ENCODE results near the gene ME2. TPM values are rescaled to one million over a fixed set of nuclear protein-coding genes. Genes with fewer than 3 reads are reported as not detected.
"Not testable (repeated sequence)": the region's sequence is repeated elsewhere in the genome, so short reads cannot be mapped to it uniquely, and the experiment has no call there.

ME2 gene
- total RNA-seq, 1 donor from 2014 or later = 122 TPM

DNA sequence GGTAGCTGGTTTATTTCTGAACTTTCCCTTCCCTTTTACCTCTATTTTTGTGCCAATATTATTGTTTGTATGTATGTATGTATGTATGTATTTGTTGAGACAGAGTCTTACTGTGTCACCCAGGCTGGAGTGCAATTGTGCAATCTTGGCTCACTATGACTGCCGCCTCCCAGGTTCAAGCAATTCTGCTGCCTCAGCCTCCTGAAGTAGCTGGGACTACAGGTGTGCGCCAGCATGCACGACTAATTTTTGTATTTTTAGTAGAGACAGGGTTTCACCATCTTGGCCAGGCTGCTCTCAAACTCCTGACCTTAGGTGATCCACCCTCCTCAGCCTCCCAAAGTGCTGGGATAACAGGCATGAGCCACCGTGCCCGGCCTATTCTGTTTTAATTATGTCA lies 93.5 kb downstream of the ME2 start:
- H3K4me3 Mint-ChIP-seq; H3K27ac Mint-ChIP-seq; intact Hi-C loops (cut with micrococcal nuclease); H3K27me3 Mint-ChIP-seq (ENCODE audit: insufficient read depth); DNase-seq (ENCODE audit: low spot score): not testable (repeated sequence)
- H3K9me3 Mint-ChIP-seq = peaks cover 19% of the 10 kb centered on the region
- peaks cover 25% of the 10 kb centered on the region for H3K36me3 Mint-ChIP-seq (ENCODE audit: low read depth)
- H3K4me1 Mint-ChIP-seq (ENCODE audit: low read depth) = peaks cover 24% of the 10 kb centered on the region

GRCh38 chr18:50973367-50974126 lies 94.6 kb downstream of the ME2 start:
- no peak for DNase-seq (ENCODE audit: low spot score)
- Mint-ChIP-seq H3K36me3 (ENCODE audit: low read depth) (peaks cover 37% of the 10 kb centered on the region), H3K4me3 (no peak overlapping the region), H3K4me1 (ENCODE audit: low read depth) (peaks cover 22% of the 10 kb centered on the region), H3K27ac (peak overlapping the region; percentile 15), H3K27me3 (ENCODE audit: insufficient read depth) (no peaks in the 10 kb centered on the region), H3K9me3 (peaks cover 31% of the 10 kb centered on the region)
- intact Hi-C loops (cut with micrococcal nuclease) = no loop called here

DNA sequence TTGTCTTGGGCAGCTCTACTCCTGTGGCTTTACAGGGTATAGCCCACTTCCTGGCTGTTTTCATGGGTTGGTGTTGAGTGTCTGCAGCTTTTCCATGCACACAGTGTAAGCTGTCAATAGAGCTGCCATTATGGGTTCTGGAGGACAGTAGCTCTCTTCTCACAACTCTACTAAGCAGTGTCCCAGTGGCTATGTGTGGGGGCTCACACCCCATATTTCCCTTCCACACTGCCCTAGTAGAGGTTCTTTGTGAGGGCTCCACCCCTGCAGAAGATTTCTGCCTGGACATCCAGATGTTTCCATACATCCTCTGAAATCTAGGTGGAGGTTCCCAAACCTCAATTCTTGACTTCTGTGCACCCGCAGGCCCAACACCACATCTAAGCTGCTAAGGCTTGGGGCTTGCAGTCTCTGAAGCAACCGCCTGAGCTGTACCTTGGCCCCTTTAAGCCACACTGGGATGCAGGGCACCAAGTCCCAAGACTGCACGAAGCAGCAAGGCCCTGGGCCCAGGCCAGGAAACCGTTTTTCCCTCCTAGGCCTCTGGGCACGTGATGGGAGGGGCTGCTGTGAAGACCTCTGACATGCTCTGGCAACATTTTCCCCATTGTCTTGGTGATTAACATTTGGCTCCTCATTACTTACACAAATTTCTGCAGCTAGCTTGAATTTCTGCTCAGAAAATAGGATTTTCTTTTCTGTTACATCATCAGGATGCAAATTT lies 98.3 kb downstream of the ME2 start:
- Mint-ChIP-seq H3K27me3 (ENCODE audit: insufficient read depth) (no peaks in the 10 kb centered on the region), H3K27ac (no peak overlapping the region)

GRCh38 chr18:50981381-50981780 lies 102.5 kb downstream of the ME2 start:
- H3K9me3 Mint-ChIP-seq = peaks cover 25% of the 10 kb centered on the region
- DNase-seq (ENCODE audit: low spot score) = no peak
- intact Hi-C loops (cut with micrococcal nuclease) = no loop called here

More for the DNA sequence above, 98.3 kb downstream of the ME2 start:
- intact Hi-C loops (cut with micrococcal nuclease) = no loop called here
- peaks cover 34% of the 10 kb centered on the region for H3K9me3 Mint-ChIP-seq
- H3K36me3 Mint-ChIP-seq (ENCODE audit: low read depth) = peaks cover 36% of the 10 kb centered on the region
- DNase-seq (ENCODE audit: low spot score) = no peak
- peaks cover 5% of the 10 kb centered on the region for H3K4me1 Mint-ChIP-seq (ENCODE audit: low read depth)
- no peak overlapping the region for H3K4me3 Mint-ChIP-seq

GRCh38 chr18:50982086-50982801 lies 103.3 kb downstream of the ME2 start:
- peaks cover 16% of the 10 kb centered on the region for H3K9me3 Mint-ChIP-seq
- DNase-seq (ENCODE audit: low spot score) = no peak
- no peak overlapping the region for H3K4me3 Mint-ChIP-seq
- H3K27ac Mint-ChIP-seq = no peak overlapping the region
- H3K27me3 Mint-ChIP-seq (ENCODE audit: insufficient read depth) = no peaks in the 10 kb centered on the region
- peaks cover 19% of the 10 kb centered on the region for H3K36me3 Mint-ChIP-seq (ENCODE audit: low read depth)
- H3K4me1 Mint-ChIP-seq (ENCODE audit: low read depth) = no peaks in the 10 kb centered on the region
- intact Hi-C loops (cut with micrococcal nuclease) = no loop called here

More at GRCh38 chr18:50981381-50981780, 102.5 kb downstream of the ME2 start:
- Mint-ChIP-seq H3K36me3 (ENCODE audit: low read depth) (peaks cover 27% of the 10 kb centered on the region), H3K4me3 (no peak overlapping the region), H3K27ac (no peak overlapping the region), H3K4me1 (ENCODE audit: low read depth) (no peaks in the 10 kb centered on the region), H3K27me3 (ENCODE audit: insufficient read depth) (no peaks in the 10 kb centered on the region)

GRCh38 chr18:50982802-50983179 lies 103.9 kb downstream of the ME2 start:
- Mint-ChIP-seq H3K9me3 (peaks cover 11% of the 10 kb centered on the region), H3K4me1 (ENCODE audit: low read depth) (no peaks in the 10 kb centered on the region), H3K27me3 (ENCODE audit: insufficient read depth) (no peaks in the 10 kb centered on the region), H3K36me3 (ENCODE audit: low read depth) (peaks cover 16% of the 10 kb centered on the region), H3K27ac (no peak overlapping the region), H3K4me3 (no peak overlapping the region)
- DNase-seq (ENCODE audit: low spot score) = no peak
- intact Hi-C loops (cut with micrococcal nuclease) = no loop called here

- Mint-ChIP-seq H3K36me3 (ENCODE audit: low read depth) (peaks cover 4% of the 10 kb centered on the region), H3K4me3 (no peak overlapping the region), H3K4me1 (ENCODE audit: low read depth) (no peaks in the 10 kb centered on the region), H3K27me3 (ENCODE audit: insufficient read depth) (no peaks in the 10 kb centered on the region), H3K27ac (no peak overlapping the region), H3K9me3 (no peaks in the 10 kb centered on the region)
- intact Hi-C loops (cut with micrococcal nuclease) = no loop called here
- no peak for DNase-seq (ENCODE audit: low spot score)
Observed at GRCh38 chr18:50986360-50987087, 107.6 kb downstream of the ME2 start.

GRCh38 chr18:50987261-50987660 lies 108.3 kb downstream of the ME2 start:
- no peak for DNase-seq (ENCODE audit: low spot score)
- Mint-ChIP-seq H3K4me3 (no peak overlapping the region), H3K4me1 (ENCODE audit: low read depth) (no peaks in the 10 kb centered on the region), H3K9me3 (no peaks in the 10 kb centered on the region), H3K36me3 (ENCODE audit: low read depth) (peaks cover 4% of the 10 kb centered on the region), H3K27me3 (ENCODE audit: insufficient read depth) (no peaks in the 10 kb centered on the region), H3K27ac (no peak overlapping the region)
- intact Hi-C loops (cut with micrococcal nuclease) = no loop called here

DNA sequence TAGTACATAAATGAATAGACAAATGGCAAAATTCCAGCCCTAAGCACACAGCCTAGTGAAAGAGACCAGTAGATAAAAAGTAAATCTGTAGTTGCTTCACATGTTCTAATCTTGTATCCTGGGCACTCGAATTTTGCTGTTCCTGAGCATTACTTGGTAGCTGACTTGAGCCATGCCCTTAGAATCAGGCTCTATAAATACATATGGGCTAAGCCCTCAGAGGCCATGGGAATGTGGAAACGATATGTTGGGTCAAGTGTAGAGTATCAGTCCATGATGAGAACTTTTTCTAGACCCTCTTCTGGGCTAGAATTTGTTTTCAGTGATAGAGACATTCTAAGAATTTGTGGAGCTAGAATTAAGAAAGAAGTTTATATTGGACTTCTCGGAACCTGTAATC lies 110.8 kb downstream of the ME2 start:
- no peaks in the 10 kb centered on the region for H3K27me3 Mint-ChIP-seq (ENCODE audit: insufficient read depth)
- H3K9me3 Mint-ChIP-seq = no peaks in the 10 kb centered on the region
- intact Hi-C loops (cut with micrococcal nuclease) = no loop called here
- H3K4me1 Mint-ChIP-seq (ENCODE audit: low read depth) = no peaks in the 10 kb centered on the region
- H3K27ac Mint-ChIP-seq = no peak overlapping the region
- H3K4me3 Mint-ChIP-seq = no peak overlapping the region
- DNase-seq (ENCODE audit: low spot score) = no peak
- H3K36me3 Mint-ChIP-seq (ENCODE audit: low read depth) = no peaks in the 10 kb centered on the region

GRCh38 chr18:50992351-50992762 lies 113.4 kb downstream of the ME2 start:
- H3K36me3 Mint-ChIP-seq (ENCODE audit: low read depth) = no peaks in the 10 kb centered on the region
- H3K4me1 Mint-ChIP-seq (ENCODE audit: low read depth) = no peaks in the 10 kb centered on the region
- no peaks in the 10 kb centered on the region for H3K9me3 Mint-ChIP-seq
- intact Hi-C loops (cut with micrococcal nuclease) = no loop called here
- no peak overlapping the region for H3K27ac Mint-ChIP-seq
- H3K4me3 Mint-ChIP-seq = no peak overlapping the region
- DNase-seq (ENCODE audit: low spot score) = no peak
- no peaks in the 10 kb centered on the region for H3K27me3 Mint-ChIP-seq (ENCODE audit: insufficient read depth)

GRCh38 chr18:50994031-50994430 lies 115.1 kb downstream of the ME2 start:
- H3K27ac Mint-ChIP-seq = no peak overlapping the region
- H3K4me1 Mint-ChIP-seq (ENCODE audit: low read depth) = no peaks in the 10 kb centered on the region
- no peak overlapping the region for H3K4me3 Mint-ChIP-seq
- intact Hi-C loops (cut with micrococcal nuclease) = no loop called here
- H3K36me3 Mint-ChIP-seq (ENCODE audit: low read depth) = no peaks in the 10 kb centered on the region
- no peak for DNase-seq (ENCODE audit: low spot score)
- no peaks in the 10 kb centered on the region for H3K9me3 Mint-ChIP-seq
- H3K27me3 Mint-ChIP-seq (ENCODE audit: insufficient read depth) = no peaks in the 10 kb centered on the region

DNA sequence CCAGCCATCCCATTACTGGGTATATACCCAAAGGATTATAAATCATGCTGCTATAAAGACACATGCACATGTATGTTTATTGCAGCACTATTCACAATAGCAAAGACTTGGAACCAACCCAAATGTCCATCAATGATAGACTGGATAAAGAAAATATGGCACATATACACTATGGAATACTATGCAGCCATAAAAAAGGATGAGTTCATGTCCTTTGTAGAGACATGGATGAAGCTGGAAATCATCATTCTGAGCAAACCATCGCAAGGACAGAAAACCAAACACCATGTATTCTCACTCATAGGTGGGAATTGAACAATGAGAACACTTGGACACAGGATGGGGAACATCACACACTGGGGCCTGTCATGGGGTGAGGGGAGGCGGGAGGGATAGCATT lies 124.3 kb downstream of the ME2 start:
- DNase-seq (ENCODE audit: low spot score); intact Hi-C loops (cut with micrococcal nuclease); H3K27me3 Mint-ChIP-seq (ENCODE audit: insufficient read depth); H3K9me3 Mint-ChIP-seq; H3K4me1 Mint-ChIP-seq (ENCODE audit: low read depth); H3K36me3 Mint-ChIP-seq (ENCODE audit: low read depth); H3K27ac Mint-ChIP-seq; H3K4me3 Mint-ChIP-seq: not testable (repeated sequence)
